PFSK-1 (cell line): ENCODE data around the gene ERC2.

Experiments used
- POLR2AphosphoS5 ChIP-seq: IDR thresholded peaks from 2 replicates; pipeline ENCODE4 v1.6.1; 2012; ENCODE audit warnings: low read depth, mild to moderate bottlenecking, control low read depth, low read length, moderate library complexity
- TAF1 ChIP-seq: IDR thresholded peaks from 2 replicates; pipeline ENCODE4 v1.6.1; 2012; ENCODE audit warnings: low read length, control low read depth, borderline replicate concordance; ENCODE audit not compliant: insufficient read depth
- TF ChIP-seq, protein P1 (sequence below), 2 experiments: IDR thresholded peaks; 2 replicates each; pipeline versions ENCODE4 v1.6.1 to v1.8.0; 2011 to 2012; ENCODE audit warnings: low read depth in 2 of 2, low read length in 2 of 2, control low read depth in 1 of 2, inconsistent platforms in 1 of 2, mild to moderate bottlenecking in 1 of 2, moderate library complexity in 1 of 2; ENCODE audit not compliant: insufficient read depth in 1 of 2

GRCh38 chr3:55955891-55956477 is 512.3 kb downstream of the ERC2 start:
- TF ChIP-seq POLR2AphosphoS5 (no peak), TAF1 (no peak)
- TF ChIP-seq, protein P1, sequence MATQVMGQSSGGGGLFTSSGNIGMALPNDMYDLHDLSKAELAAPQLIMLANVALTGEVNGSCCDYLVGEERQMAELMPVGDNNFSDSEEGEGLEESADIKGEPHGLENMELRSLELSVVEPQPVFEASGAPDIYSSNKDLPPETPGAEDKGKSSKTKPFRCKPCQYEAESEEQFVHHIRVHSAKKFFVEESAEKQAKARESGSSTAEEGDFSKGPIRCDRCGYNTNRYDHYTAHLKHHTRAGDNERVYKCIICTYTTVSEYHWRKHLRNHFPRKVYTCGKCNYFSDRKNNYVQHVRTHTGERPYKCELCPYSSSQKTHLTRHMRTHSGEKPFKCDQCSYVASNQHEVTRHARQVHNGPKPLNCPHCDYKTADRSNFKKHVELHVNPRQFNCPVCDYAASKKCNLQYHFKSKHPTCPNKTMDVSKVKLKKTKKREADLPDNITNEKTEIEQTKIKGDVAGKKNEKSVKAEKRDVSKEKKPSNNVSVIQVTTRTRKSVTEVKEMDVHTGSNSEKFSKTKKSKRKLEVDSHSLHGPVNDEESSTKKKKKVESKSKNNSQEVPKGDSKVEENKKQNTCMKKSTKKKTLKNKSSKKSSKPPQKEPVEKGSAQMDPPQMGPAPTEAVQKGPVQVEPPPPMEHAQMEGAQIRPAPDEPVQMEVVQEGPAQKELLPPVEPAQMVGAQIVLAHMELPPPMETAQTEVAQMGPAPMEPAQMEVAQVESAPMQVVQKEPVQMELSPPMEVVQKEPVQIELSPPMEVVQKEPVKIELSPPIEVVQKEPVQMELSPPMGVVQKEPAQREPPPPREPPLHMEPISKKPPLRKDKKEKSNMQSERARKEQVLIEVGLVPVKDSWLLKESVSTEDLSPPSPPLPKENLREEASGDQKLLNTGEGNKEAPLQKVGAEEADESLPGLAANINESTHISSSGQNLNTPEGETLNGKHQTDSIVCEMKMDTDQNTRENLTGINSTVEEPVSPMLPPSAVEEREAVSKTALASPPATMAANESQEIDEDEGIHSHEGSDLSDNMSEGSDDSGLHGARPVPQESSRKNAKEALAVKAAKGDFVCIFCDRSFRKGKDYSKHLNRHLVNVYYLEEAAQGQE (IDR thresholded peaks at IDR 0.05; ENCODE audit: insufficient read depth in 1 of 2, low read depth in 2 of 2, low read length in 2 of 2), result no peak
